CD4-positive, alpha-beta T cell treated with Interleukin-15 for 4 hours (primary cell): ENCODE measurements around the gene CCDC159.

ENCODE experiments used
- DNase-seq: peaks from one replicate; pipeline ENCODE4 v3.0.0-alpha.2; 2020; ENCODE audit warnings: low spot score

CCDC159 gene

DNA sequence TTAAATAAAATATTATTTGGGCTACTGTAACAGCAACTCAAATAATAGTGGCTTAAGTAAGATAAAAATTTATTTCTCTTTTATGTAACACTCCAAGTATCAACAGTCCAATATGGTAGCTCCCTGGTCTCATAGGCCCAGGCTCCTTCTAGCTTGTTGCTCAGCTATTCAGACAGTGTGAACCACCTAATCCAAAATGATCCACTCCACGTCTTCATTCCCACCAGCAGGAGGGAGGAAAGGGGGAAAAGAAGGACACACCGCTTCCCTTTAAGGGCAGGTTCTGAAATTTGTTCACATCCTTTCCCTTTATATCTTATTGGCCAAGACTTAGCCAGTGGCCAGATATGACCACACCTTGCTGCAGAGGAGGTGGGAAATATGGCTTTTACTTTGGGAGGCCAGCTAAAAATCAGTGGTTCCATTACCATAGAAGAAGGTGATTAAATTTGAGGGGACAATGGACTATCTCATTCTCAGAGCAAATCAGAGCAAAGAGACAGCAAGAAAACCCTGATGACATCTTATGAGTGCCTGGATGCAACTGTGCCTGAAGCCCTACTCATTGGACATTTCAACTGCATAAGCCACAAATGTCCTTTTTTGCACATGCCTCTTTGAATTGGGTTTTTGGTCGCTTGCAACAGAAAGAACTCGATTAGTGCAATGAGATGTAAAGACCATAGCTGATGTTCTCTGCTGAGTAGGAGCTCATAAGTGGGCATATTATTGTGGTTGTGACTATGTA lies 44.8 kb downstream of the CCDC159 start:
- DNase-seq: no peak

GRCh38 chr19:11397089-11397610 lies 50.8 kb downstream of the CCDC159 start:
- DNase-seq: no peak

DNA sequence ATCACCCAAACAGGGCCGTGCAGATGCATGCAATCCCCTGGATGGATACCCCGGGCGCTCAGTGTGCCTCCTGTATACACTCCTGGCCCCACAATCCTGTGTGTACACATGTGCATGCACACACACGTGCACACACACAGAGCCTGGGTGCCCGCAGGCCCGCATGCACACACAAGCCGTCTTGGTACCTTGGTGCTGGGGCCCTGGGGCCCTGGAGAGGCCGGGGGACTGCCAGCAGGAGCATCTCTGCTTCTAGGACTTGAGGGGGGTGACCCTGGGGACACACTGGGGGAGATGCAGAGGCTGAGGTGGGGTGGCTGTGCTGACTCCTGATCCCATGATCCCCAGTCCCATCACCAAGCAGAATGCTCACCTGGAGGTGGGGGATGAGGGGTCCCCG lies 53.3 kb downstream of the CCDC159 start:
- DNase-seq: no peak

DNA sequence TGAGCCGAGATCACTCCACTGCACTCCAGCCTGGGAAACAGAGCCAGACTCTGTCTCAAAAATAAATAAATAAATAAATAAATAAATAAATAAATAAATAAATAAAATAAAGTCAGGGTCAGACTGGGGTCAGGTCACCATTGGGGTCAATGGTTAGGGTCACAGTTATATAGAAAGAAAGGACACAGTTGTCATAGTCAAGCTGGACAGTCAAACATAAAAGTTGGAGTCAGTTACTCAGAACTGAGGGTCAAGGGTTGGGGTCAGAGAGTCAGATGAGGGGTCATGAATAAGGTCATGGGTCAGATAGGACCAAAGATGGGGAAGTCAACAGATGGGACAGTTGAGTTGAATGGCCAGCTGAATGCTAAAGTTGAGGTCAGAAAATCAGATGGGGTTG lies 54.5 kb downstream of the CCDC159 start:
- DNase-seq: no peak

DNA sequence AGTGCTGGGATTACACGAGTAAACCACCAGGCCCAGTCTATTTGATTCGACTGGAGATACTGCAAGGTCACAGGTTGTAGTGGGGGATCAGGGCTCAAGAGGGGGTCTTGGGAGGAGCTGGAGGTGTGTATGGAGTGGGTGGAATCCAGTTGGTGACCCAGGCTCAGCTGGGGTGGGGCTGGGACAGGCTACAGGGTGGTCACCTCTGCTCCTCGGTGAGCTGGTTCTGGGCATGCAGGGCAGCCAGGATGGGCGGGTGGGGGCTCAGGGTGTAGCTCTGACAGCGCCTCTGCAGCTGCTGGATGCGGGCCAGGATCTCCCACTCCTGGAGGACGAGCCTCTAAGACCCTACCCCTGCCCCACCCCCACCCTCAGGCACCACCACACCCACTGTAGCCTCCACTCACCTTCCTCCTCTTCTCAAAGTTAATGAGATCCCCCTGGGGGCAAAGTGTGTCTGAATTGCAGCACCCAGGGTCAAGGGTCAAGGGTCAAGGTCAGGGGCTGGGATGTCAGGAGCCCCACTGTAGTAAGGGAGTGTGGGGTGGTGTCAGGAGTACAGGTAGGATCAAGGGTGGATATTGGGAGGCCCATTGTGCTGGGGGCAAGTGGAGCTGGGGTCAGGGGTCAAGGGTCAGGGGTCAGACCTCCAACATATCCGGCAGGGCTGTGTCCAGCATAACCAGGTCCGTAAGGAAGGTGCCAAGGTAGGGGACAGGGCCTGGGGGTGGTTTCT lies 55.7 kb downstream of the CCDC159 start:
- DNase-seq: no peak
